Hepatocyte (in vitro differentiated cells): ENCODE measurements around the gene GMEB2. TPM values are rescaled to one million over a fixed set of nuclear protein-coding genes. Genes with fewer than 3 reads are reported as not detected.
"Not testable (repeated sequence)": the region's sequence is repeated elsewhere in the genome, so short reads cannot be mapped to it uniquely, and the experiment has no call there.

Experiments used
- DNase-seq: peaks from one replicate; pipeline ENCODE4 v3.0.0-alpha.2; 2016; ENCODE audit warnings: low spot score
- H2AFZ ChIP-seq: fragments of 200-600 bp; sonication (generic); 2 replicates; pipeline ENCODE4 v1.6.0; 2016; ENCODE audit warnings: antibody characterized with exemption, mild to moderate bottlenecking
- H3K27ac ChIP-seq: fragments of 200-600 bp; sonication (generic); 2 replicates; pipeline ENCODE4 v1.5.1; 2016; ENCODE audit warnings: mild to moderate bottlenecking
- H3K27me3 ChIP-seq: fragments of 200-600 bp; sonication (generic); 2 replicates; pipeline ENCODE4 v1.6.1; 2016
- H3K36me3 ChIP-seq: fragments of 200-600 bp; sonication (generic); replicated peaks from 2 replicates; pipeline ENCODE4 v1.5.1; 2016; ENCODE audit warnings: low read depth; ENCODE audit not compliant: insufficient read depth
- H3K4me1 ChIP-seq: fragments of 200-600 bp; sonication (generic); 2 replicates; pipeline ENCODE4 v1.5.1; 2016; ENCODE audit warnings: mild to moderate bottlenecking, moderate library complexity; ENCODE audit not compliant: insufficient read depth
- H3K4me2 ChIP-seq: fragments of 200-600 bp; sonication (generic); 2 replicates; pipeline ENCODE4 v1.6.0; 2016
- H3K4me3 ChIP-seq: fragments of 200-600 bp; sonication (generic); 2 replicates; pipeline ENCODE4 v1.5.1; 2016; ENCODE audit warnings: mild to moderate bottlenecking
- H3K79me2 ChIP-seq: fragments of 200-600 bp; sonication (generic); 2 replicates; pipeline ENCODE4 v1.6.0; 2017; ENCODE audit warnings: mild to moderate bottlenecking
- H3K9me2 ChIP-seq: fragments of 200-600 bp; sonication (generic); replicated peaks from 2 replicates; pipeline ENCODE4 v1.6.0; 2017; ENCODE audit warnings: mild to moderate bottlenecking; ENCODE audit not compliant: insufficient read depth
- H3K9me3 ChIP-seq: fragments of 200-600 bp; sonication (generic); 2 replicates; pipeline ENCODE4 v1.5.1; 2016; ENCODE audit warnings: low read depth, mild to moderate bottlenecking
- H4K20me1 ChIP-seq: fragments of 200-600 bp; sonication (generic); 2 replicates; pipeline ENCODE4 v1.6.0; 2016; ENCODE audit warnings: mild to moderate bottlenecking; ENCODE audit not compliant: insufficient read depth, poor library complexity, severe bottlenecking
- EZH2 ChIP-seq: fragments of 200-600 bp; sonication (generic); IDR thresholded peaks from 2 replicates; pipeline ENCODE4 v1.6.1; 2016; ENCODE audit warnings: antibody characterized with exemption, mild to moderate bottlenecking, borderline replicate concordance
- EZH2phosphoT487 ChIP-seq: fragments of 200-600 bp; sonication (generic); IDR thresholded peaks from one replicate; pipeline ENCODE4 v1.6.1; 2018; ENCODE audit warnings: antibody characterized with exemption, mild to moderate bottlenecking, low read depth, moderate library complexity; ENCODE audit not compliant: unreplicated experiment, severe bottlenecking
- WGBS: methylation state at CpG from one replicate; pipeline ENCODE4 v1.1.6; 2016; ENCODE audit warnings: low lambda C conversion rate; ENCODE audit errors: missing lambda C conversion rate; 5-methylcytosine and 5-hydroxymethylcytosine counted together
- polyA plus RNA-seq: library from polyadenylated mRNA; unstranded; fragments of >200 nt; fragmentation: Nextera tagmentation; extraction: Ambion mirVana; gene quantifications from 2 replicates; pipeline ENCODE4 v1.2.1, GENCODE V29; 2016
- total RNA-seq: library from RNA; depleted of rRNA; stranded (reverse); fragments of >200 nt; gene quantifications from 2 replicates; pipeline ENCODE4 v1.2.3, GENCODE V29; 2014
- TF ChIP-seq, protein P1 (sequence below): fragments of 200-600 bp; sonication (generic); IDR thresholded peaks from 2 replicates; pipeline ENCODE4 v1.5.1; 2016; ENCODE audit warnings: antibody characterized with exemption, mild to moderate bottlenecking; ENCODE audit not compliant: poor library complexity

Gene GMEB2
- total and polyA plus RNA-seq, 2 experiments from 2014 or later: 8.7 to 10.7 TPM

DNA sequence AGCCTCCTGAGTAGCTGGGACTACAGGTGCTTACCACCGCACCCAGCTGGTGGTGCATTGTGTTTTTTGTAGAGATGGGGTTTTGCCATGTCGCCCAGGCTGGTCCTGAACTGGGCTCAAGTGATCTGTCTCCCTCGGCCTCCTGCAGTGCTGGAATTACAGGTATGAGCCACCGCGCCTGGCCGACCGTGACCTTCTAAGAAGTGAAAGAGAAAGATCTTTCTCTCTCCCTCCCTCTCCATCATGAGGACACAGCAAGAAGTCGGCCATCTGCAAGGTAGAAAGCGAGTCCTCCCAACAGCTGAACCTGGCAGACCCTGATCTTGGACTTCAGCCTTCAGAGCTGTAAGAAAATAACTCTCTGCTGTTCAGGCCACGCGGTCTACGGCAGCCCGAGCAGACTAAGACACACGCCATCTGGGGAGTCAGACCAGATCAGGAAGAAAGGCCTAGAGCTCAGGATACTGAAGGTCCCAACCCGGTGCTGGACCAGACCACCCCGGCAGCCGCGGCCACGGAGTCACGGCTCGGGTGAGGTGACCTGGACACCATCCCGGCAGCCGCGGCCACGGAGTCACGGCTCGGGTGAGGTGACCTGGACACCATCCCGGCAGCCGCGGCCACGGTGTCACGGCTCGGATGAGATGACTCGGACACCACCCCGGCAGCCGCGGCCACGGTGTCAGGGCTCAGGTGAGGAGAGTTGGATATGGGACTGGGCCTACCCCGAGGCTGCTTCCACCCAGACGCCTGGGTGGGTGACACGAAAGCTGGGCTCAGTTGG is 9.6 kb downstream of the GMEB2 start:
- TF ChIP-seq, protein P1, sequence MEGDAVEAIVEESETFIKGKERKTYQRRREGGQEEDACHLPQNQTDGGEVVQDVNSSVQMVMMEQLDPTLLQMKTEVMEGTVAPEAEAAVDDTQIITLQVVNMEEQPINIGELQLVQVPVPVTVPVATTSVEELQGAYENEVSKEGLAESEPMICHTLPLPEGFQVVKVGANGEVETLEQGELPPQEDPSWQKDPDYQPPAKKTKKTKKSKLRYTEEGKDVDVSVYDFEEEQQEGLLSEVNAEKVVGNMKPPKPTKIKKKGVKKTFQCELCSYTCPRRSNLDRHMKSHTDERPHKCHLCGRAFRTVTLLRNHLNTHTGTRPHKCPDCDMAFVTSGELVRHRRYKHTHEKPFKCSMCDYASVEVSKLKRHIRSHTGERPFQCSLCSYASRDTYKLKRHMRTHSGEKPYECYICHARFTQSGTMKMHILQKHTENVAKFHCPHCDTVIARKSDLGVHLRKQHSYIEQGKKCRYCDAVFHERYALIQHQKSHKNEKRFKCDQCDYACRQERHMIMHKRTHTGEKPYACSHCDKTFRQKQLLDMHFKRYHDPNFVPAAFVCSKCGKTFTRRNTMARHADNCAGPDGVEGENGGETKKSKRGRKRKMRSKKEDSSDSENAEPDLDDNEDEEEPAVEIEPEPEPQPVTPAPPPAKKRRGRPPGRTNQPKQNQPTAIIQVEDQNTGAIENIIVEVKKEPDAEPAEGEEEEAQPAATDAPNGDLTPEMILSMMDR: no peak
- no peak for TF ChIP-seq EZH2
- no peak for TF ChIP-seq EZH2phosphoT487
- Histone ChIP-seq H3K79me2 (peaks cover 42% of the 10 kb centered on the region), H3K27me3 (no peaks in the 10 kb centered on the region), H3K4me1 (no peaks in the 10 kb centered on the region), H3K27ac (no peak overlapping the region), H3K4me3 (no peak overlapping the region), H3K9me3 (no peaks in the 10 kb centered on the region), H3K9me2 (no peaks in the 10 kb centered on the region), H4K20me1 (peaks cover 4% of the 10 kb centered on the region), H3K36me3 (no peaks in the 10 kb centered on the region), H3K4me2 (no peak overlapping the region), H2AFZ (no peak overlapping the region)
- 95% methylated on average over 38 of the region's 41 CpGs for WGBS
- DNase-seq: no peak

DNA sequence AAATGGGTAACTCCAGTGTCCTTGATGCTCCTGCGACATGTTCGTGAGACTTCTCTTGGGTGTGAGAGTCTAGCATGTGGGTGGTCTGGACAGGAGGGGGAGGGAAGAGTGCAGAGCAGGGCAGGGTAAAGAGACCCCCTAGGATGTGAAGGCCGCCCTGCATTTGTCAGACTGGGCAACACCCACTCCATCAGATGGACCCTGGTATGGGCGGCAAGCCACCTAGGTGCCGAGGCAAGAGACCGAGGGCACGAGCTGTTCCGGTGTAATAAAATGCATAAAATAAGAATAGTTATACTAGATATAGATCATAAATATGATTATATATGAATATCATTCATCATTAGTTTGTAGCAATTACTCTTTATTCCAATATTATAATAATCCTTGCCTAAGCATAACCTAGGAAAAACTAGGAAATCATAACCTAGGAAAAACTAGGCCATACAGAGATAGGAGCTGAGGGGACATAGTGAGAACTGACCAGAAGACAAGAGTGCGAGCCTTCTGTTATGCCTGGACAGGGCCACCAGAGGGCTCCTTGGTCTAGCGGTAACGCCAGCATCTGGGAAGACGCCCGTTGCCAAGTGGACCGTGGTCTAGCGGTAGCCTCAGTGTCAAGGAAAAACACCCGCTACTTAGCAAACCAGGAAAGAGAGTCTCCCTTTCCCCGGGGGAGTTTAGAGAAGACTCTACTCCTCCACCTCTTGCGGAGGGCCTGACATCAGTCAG is 12.9 kb downstream of the GMEB2 start:
- not testable (repeated sequence) for H3K4me1 ChIP-seq, H3K9me3 ChIP-seq, H3K4me3 ChIP-seq, H3K27me3 ChIP-seq, H2AFZ ChIP-seq, H3K9me2 ChIP-seq, H4K20me1 ChIP-seq, H3K27ac ChIP-seq, H3K36me3 ChIP-seq, DNase-seq, H3K4me2 ChIP-seq
- WGBS: 96% methylated on average over 18 of the region's 18 CpGs
- H3K79me2 ChIP-seq: peaks cover 11% of the 10 kb centered on the region
- TF ChIP-seq, protein P1: peak; percentile 9

DNA sequence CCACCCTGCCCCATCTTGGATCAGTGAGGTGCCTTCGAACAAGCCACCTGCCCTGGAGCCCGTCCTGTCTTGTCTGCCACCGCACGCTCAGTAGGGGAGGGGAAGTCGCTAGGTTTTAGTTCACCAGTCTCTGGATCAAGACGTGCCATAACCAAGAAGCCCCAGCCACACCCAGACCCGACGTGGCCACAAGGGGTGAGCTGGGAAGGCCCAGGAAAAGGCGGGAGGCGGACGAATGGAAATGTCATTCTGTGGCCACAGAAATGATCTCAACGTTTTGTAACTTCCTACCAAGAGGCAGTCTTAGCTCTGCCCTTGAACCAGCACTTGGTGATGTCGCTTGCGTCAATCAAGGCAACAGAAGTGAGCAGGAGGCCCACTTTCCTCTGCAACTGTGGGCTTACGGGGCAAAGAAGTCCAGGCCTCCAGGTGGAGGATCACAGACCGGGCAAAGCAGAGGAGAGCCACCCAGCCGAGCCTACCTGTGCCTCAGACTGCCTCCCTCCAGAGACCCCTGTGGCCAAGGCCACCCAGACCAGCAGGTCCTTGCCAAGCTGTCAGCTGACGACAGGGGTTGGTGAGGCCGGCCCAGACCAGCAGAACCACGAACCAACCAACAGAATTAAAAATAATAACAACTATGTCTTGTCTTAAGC is 14.5 kb downstream of the GMEB2 start:
- Histone ChIP-seq H3K9me2 (no peaks in the 10 kb centered on the region), H3K27me3 (no peaks in the 10 kb centered on the region), H3K9me3 (no peaks in the 10 kb centered on the region), H2AFZ (no peak overlapping the region), H4K20me1 (no peaks in the 10 kb centered on the region), H3K36me3 (no peaks in the 10 kb centered on the region), H3K4me1 (no peaks in the 10 kb centered on the region), H3K4me3 (no peak overlapping the region), H3K27ac (no peak overlapping the region), H3K79me2 (peaks cover 10% of the 10 kb centered on the region), H3K4me2 (no peak overlapping the region)
- no peak for DNase-seq
- 90% methylated on average over 20 of the region's 20 CpGs for WGBS
- TF ChIP-seq EZH2phosphoT487 (no peak), EZH2 (no peak)
- TF ChIP-seq, protein P1: no peak
